22Rv1 (cell line): ENCODE results near the gene ARHGAP40.

Experiments
- ZFX ChIP-seq: fragments of 450-650 bp; IDR thresholded peaks from 2 replicates; pipeline ENCODE4 v1.6.1; 2017; ENCODE audit warnings: antibody characterized with exemption, borderline replicate concordance
- TF ChIP-seq, protein P1 (sequence below): fragments of 450-650 bp; IDR thresholded peaks from 2 replicates; pipeline ENCODE4 v1.5.1; 2017; ENCODE audit warnings: mild to moderate bottlenecking

DNA sequence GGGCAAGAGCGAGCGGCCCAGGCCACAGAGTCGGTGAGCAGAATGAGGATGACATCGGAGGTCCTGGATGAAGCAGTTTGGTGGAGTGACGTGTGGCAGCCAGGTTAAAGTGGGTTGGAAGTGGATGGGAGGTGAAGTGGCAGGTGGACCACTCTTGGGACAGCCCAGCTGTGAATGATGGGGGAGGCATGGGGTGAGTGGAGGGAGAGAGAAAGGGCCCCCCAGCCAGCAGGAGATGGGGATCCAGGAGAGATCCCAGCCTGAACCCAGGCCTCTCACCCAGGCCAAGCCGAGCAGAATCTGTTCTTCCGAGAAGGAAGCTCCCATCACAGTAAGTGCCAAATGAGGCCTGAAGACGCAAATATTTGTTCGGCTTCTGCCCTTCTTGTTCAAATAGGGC lies 95.7 kb downstream of the ARHGAP40 start:
- TF ChIP-seq, protein P1, sequence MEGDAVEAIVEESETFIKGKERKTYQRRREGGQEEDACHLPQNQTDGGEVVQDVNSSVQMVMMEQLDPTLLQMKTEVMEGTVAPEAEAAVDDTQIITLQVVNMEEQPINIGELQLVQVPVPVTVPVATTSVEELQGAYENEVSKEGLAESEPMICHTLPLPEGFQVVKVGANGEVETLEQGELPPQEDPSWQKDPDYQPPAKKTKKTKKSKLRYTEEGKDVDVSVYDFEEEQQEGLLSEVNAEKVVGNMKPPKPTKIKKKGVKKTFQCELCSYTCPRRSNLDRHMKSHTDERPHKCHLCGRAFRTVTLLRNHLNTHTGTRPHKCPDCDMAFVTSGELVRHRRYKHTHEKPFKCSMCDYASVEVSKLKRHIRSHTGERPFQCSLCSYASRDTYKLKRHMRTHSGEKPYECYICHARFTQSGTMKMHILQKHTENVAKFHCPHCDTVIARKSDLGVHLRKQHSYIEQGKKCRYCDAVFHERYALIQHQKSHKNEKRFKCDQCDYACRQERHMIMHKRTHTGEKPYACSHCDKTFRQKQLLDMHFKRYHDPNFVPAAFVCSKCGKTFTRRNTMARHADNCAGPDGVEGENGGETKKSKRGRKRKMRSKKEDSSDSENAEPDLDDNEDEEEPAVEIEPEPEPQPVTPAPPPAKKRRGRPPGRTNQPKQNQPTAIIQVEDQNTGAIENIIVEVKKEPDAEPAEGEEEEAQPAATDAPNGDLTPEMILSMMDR: no peak
- TF ChIP-seq ZFX: no peak
